GM12878 (cell line): ENCODE results near the gene AURKA.

Experiments
- CBX5 ChIP-seq: sonication (generic); IDR thresholded peaks from 2 replicates; pipeline ENCODE4 v1.6.1; 2016; ENCODE audit warnings: low read depth, moderate library complexity, mild to moderate bottlenecking, inconsistent platforms
- CTCF ChIP-seq, 3 experiments: IDR thresholded peaks in 2 of 3; conservative IDR thresholded peaks in 1 of 3; 2 replicates each; pipeline ENCODE4 v1.5.1; 2011; ENCODE audit warnings: low read depth in 3 of 3, low read length in 3 of 3, mild to moderate bottlenecking in 3 of 3, control low read depth in 2 of 3, moderate library complexity in 2 of 3, inconsistent platforms in 1 of 3, mixed read lengths in 1 of 3; ENCODE audit not compliant: control insufficient read depth in 2 of 3, insufficient read depth in 1 of 3; ENCODE audit errors: extremely low read depth in 1 of 3
- MYC ChIP-seq: IDR thresholded peaks from 2 replicates; pipeline ENCODE4 v1.6.1; 2011; ENCODE audit warnings: mild to moderate bottlenecking, low read length, moderate library complexity, inconsistent platforms; ENCODE audit not compliant: insufficient read depth, insufficient replicate concordance, insufficient read length, severe bottlenecking
- NFXL1 ChIP-seq: fragments of 450-650 bp; IDR thresholded peaks from 2 replicates; pipeline ENCODE4 v1.6.1; 2017; ENCODE audit warnings: antibody characterized with exemption, mild to moderate bottlenecking, borderline replicate concordance
- REST ChIP-seq: IDR thresholded peaks from 2 replicates; pipeline ENCODE4 v1.6.1; 2012; ENCODE audit warnings: mild to moderate bottlenecking, low read depth, low read length
- STAT1 ChIP-seq: fragments of 450-650 bp; conservative IDR thresholded peaks from 2 replicates; pipeline ENCODE4 v1.6.1; 2014; ENCODE audit warnings: antibody characterized with exemption, mild to moderate bottlenecking
- SUPT20H ChIP-seq: IDR thresholded peaks from 2 replicates; pipeline ENCODE4 v1.6.1; 2011; ENCODE audit warnings: low read depth, mild to moderate bottlenecking, low read length, moderate library complexity, borderline replicate concordance; ENCODE audit not compliant: control insufficient read depth
- TAF1 ChIP-seq: IDR thresholded peaks from 2 replicates; pipeline ENCODE4 v1.6.1; 2011; ENCODE audit warnings: mild to moderate bottlenecking, low read depth, low read length, borderline replicate concordance
- TF ChIP-seq, protein P1 (sequence below): IDR thresholded peaks from 2 replicates; pipeline ENCODE4 v1.6.1; 2011; ENCODE audit warnings: low read depth, low read length, improper control_type of control experiment, borderline replicate concordance
- TF ChIP-seq, protein P2 (sequence below): fragments of 450-650 bp; IDR thresholded peaks from 2 replicates; pipeline ENCODE4 v1.6.1; 2018; ENCODE audit warnings: borderline replicate concordance, mild to moderate bottlenecking; ENCODE audit not compliant: partially characterized antibody

GRCh38 chr20:56391037-56391436, 978 bp downstream of the AURKA start:
- TF ChIP-seq CTCF (IDR thresholded peaks at IDR 0.05 in 2 of 3, conservative IDR thresholded peaks at IDR 0.05 in 1 of 3; ENCODE audit: control insufficient read depth in 2 of 3, extremely low read depth in 1 of 3, insufficient read depth in 1 of 3, low read depth in 3 of 3, low read length in 3 of 3) (no peak), MYC (no peak), REST (no peak), STAT1 (no peak), CBX5 (no peak), TAF1 (no peak), SUPT20H (no peak), NFXL1 (no peak)
- TF ChIP-seq, protein P1, sequence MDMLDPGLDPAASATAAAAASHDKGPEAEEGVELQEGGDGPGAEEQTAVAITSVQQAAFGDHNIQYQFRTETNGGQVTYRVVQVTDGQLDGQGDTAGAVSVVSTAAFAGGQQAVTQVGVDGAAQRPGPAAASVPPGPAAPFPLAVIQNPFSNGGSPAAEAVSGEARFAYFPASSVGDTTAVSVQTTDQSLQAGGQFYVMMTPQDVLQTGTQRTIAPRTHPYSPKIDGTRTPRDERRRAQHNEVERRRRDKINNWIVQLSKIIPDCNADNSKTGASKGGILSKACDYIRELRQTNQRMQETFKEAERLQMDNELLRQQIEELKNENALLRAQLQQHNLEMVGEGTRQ: no peak
- TF ChIP-seq, protein P2, sequence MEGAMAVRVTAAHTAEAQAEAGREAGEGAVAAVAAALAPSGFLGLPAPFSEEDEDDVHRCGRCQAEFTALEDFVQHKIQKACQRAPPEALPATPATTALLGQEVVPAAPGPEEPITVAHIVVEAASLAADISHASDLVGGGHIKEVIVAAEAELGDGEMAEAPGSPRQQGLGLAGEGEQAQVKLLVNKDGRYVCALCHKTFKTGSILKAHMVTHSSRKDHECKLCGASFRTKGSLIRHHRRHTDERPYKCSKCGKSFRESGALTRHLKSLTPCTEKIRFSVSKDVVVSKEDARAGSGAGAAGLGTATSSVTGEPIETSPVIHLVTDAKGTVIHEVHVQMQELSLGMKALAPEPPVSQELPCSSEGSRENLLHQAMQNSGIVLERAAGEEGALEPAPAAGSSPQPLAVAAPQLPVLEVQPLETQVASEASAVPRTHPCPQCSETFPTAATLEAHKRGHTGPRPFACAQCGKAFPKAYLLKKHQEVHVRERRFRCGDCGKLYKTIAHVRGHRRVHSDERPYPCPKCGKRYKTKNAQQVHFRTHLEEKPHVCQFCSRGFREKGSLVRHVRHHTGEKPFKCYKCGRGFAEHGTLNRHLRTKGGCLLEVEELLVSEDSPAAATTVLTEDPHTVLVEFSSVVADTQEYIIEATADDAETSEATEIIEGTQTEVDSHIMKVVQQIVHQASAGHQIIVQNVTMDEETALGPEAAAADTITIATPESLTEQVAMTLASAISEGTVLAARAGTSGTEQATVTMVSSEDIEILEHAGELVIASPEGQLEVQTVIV: no peak
